NCI-H146 treated with DMSO at 0.1 percent for 48 hours (cell line): Measurements from ENCODE around the gene MTLN.
"Not testable (repeated sequence)": the region's sequence is repeated elsewhere in the genome, so short reads cannot be mapped to it uniquely, and the experiment has no call there.

Source experiments
- DNase-seq: peaks from one replicate; lab custom pipeline; 2025; ENCODE audit not compliant: unreplicated experiment; lab: John Stamatoyannopoulos, UW

The MTLN gene, protein sequence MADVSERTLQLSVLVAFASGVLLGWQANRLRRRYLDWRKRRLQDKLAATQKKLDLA

DNA sequence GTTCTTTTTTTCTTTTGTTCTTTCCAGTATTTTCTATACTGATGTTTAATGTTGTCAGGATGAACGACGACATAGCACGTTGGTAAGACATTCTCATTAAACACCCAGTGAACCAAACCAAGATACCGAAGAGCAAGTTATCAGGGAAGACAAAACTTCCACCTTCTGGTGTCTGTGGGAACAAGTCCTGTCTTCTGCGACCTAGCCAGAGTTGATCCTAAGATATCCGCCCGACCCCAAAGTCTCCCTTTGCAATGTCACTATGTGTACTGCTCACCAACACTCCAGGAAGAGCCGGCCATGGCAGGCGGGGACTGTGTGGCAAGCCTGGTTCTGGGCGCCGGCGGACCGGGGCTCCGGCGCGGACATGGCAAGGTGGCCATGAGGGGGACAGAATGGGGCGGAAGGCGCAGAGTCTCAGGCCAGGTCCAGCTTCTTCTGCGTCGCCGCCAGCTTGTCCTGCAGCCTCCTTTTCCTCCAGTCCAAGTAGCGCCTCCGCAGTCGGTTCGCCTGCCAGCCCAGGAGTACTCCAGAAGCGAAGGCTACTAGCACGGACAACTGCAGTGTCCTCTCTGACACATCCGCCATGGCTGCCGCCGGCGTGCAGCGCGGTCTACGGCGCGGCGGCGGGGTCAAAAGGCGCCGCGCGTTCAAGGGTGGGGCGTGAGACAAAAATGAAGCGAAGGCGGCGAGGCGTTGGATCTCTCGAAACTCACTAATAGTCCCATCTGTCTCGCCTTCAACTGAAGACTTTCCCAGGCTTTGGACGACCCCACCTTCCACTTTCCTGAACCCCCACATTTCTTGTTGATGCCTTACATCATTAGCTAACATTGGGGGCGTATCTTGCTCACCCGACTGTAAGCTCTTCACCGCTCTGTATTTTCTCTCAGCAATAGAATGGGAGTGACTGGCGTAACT lies at the start of gene MTLN:
Gene MTLN, minus strand, starts transcription at position 610 of the 921 bp plus-strand sequence. Its CDS starts 22 bp downstream, at position 588.
- peak; percentile 42 for DNase-seq

DNA sequence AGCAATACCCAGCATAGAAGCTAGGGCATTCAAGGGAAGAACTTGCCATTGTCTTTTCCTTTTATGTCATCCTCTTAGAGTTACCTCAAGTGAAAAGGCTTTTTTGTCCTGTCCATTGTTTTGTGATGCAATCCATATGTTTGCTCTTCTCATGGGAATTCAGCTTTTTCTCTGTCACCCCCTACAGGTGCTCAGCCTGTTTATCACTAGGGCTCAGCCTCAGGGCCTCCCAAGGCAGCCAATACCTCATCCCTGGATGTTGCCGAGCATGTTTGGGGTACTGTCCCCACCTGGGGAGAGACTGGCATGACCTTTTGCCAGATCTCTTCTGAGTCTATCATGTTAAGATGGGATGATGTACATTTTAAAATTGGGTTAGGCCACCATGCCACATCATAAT lies 49.6 kb upstream of the MTLN start:
- DNase-seq = not testable (repeated sequence)

DNA sequence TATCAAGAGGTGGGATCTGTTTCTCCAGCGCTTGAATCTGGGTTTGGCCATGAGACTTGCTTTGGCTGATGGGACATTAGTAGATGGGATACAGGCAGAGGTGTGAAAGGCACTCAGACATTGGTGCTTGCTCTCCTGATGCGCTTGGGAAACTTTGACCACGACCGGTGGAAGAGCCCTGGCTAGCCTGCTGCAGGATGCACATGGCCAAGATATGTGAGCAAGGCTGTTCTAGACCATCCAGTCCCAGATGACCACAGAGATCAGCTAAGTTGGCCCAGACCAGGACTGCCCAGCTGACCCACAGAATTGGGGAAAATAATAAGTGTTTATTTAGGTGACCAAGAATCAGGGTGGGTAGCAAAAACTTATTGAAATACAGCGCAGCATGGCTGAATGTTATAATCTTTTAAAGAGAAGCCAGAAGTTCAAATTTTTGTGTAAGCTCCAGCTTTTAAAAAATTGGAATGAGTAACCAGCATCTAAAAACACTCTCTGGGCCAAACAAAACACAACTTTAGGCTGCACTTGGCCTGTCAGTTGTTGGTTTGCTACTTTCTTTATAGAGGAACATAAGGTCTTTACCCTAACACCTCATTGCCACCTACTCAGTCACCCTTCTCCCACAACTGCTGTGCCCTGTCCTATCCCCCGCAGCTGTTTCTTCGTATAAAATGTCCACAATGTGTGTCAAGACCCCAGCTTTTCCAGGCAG lies 35.9 kb upstream of the MTLN start:
- DNase-seq = not testable (repeated sequence)

DNA sequence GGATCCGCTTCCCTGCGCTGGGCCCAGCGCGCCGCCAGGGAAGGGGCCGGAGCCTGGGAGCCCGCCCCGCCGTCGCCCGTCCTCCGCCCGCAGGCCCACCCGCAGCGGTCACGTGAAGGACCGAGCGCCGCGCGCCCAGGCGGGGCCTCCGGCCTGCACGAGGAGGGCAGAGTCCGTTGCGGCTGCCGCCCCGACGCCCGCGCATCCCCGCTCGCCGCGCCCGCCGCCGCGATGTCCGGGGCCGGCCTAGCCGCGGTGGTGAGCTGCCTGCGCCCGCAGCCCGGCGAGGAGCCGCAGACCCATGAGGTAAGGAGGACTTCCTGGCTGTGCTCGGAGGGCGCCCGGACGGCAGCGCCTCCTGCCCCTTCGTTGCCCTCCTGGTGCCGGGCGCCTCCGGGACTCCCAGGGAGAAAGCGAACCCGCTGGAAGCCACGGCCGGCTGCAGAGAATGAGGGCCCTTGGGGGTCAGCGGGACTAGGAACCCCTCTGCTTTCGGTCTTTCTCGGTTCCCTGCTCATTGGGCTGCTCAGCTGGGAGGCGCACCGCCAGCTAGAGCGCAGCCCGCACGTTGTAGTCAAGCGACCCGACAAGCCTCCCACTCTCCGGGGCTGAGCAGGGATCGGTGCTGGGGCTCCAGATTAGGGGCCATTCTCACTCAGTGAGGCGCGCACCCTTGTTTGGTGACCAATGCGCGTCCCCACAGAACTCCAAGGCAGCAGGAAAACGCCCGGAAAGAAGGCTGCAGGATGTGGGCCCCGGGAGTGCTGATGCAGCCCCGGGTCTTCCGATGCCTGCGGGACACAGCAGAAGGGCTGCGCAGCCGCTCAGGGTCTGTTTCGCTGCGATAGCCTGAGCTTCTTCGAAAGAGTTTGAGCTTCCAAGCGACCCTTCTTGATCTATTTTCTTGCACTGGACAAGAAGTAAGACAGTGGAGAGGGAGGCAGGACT lies 33.4 kb upstream of the MTLN start:
- not testable (repeated sequence) for DNase-seq

DNA sequence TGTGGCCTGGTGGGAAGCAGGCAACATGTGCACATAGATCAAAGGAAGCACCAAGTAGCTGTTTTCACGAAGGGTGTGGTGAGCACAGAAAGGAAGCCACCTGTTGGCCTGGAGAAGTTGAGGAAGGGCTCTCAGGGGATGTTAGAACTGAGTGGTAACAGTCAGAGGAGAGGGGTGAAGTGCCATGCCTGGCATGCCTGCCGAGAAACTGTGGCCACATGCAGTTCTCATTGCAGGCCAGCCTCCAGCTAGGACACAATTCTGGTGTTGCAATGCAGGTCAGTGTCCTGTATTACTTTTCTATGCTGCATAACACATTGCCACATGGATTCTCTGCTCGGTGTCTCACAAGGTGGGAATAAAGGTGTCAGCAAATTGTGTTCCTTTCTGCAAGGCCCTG lies 30.9 kb upstream of the MTLN start:
- not testable (repeated sequence) for DNase-seq

DNA sequence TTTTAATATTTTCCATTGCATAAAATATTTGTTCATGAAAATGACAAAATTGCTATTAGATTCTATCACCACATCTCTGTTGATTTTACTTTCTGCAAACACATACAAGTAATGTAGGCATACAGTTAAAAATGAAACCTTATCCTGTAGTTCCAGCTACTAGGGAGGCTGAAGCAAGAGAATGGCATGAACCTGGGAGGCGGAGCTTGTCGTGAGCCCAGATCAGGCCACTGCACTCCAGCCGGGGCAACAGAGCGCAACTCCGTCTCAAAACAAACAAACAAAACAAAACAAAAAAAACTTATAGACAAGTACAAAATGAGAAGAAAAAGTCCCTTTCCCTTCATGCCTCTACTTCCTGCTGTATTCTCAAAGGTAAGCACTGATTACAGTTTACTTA lies 22.2 kb upstream of the MTLN start:
- DNase-seq = not testable (repeated sequence)

DNA sequence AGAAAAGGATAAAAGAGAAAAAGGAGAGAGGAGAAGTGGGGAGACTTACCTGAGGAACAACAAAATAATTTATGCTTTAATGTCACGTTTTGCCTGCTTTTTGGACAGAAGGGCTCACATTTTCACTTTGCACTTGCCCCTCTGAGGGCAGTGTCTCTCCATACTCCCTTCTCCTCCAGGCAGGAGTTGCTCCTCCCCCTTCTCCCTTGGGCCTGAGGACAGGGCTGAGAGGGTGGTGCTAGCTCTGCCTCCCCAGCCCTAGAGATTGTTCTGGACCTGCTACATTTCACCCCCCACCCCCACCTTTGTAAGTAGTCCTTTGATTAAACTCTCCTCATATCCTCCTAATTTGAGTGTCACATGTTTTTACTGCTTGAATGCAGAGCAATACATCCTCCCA lies 17.5 kb upstream of the MTLN start:
- DNase-seq = not testable (repeated sequence)

DNA sequence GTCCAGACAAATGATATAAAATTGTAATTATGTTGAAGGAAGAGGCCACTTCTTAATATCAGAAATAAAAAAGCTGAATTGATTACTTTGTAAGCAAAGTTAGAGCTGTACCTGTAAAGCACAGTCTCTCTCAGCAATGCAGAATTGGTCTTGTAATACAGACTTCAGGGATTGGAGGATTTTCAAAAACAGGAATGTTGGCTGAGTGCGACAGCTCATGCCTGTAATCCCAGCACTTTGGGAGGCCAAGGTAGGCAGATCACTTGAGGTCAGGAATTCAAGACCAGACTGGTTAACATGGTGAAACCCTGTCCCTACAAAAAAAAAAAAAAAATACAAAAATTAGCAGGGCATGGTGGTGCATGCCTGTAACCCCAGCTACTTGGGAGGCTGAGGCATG lies 10.3 kb upstream of the MTLN start:
- DNase-seq = not testable (repeated sequence)

DNA sequence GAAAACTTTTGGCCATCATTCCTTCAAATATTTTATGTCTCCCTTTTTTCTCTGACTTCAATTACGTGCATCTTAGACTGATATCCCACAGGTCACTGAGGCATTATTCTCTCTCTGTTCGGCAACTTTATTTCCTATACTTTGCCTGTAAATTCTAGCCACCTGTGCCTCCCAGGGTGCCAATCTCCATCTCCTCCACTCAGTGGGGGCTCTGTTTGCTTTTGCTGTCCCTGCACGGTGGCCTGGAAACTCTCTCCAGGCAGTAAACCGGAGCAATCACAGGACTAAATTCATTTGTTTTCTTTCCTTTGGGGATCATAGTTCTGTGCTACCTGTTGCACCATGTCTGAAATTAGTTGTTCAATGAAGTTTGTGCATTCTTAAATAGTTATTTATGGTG lies 9.6 kb upstream of the MTLN start:
- no peak for DNase-seq

DNA sequence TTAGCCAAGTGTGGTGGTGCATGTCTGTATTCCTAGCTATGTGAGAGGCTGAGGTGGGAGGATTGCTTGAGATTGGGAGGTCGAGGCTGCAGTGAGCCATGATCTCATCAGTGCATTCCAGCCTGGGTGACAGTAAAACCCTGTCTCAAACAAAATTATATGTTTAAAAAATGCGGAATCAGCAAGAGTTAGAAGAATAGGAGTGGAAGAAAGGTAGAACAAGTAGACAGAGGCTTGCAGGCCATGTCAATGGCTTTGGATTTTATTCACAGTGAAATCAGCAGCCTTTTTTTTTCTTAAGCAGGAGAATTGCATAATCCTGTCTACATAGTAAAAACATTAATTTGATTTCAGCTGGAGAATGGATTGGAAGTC lies 7.8 kb upstream of the MTLN start:
- DNase-seq = no peak

DNA sequence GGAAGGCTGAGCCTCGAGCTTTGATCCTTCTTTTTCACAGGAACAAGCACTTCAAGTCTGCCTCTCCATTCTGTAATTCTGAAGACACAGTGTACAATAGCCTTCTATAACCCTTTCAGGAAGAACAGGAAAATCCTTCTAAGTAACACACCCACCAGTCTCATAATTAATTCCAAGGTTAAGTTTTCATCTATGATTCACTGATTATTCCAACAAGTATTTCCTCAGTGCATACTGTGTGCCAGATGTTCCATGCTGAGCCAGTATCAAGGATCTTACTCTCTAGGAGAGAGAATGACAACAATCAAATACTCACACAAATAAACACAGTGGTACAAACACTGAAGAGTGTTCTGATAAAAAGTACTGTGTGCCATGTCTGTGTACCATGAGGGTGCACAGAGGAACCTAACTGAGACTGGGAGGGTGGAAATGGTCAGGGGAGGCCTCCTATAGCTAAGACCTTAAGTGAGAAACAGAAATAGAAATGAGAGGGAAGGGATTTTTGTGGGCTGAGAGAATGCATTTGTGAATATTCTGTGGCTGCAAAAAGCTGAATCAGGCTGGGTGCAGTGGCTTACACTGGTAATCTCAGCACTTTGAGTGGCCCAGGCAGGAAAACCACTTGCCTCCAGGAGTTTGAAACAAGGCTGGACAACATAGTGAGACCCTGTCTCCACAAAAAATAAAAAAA lies 7.3 kb upstream of the MTLN start:
- DNase-seq = no peak

DNA sequence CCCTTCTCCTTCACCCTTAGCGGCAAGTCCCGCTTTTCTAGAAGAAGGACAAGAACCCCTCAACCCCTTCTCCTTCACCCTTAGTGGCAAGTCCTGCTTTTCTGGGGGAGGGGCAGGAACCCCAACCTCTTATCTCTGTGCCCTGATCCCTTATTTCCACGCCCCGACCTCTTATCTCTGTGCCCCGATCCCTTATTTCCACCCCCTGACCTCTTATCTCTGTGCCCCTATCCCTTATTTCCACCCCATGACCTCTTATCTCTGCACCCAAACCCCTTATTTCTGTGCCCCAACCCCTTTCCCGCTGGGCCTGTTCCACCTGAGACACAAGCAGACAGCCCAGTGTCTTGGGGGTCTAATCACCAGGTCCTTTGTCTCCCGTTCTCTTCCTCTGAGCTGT lies 6.5 kb upstream of the MTLN start:
- DNase-seq = not testable (repeated sequence)

DNA sequence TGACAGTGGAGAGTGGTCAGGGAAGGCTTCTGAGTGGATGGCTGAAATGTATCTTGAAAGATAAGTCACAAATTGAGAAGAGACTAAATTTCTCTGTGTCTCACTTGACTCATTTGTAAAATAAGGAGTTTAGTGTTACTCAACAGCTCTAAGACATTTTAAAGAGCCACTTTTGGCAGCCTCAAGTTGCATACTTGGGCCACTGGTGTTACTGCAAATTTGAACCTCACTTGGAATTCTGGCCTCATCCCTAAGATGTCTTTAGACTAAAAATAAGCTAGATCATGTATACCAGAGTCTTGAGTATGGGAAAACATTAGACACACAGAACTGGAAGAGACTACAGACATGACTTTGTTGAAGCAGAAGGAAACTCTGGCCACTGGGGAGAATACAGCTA lies 4.5 kb upstream of the MTLN start:
- DNase-seq = no peak

DNA sequence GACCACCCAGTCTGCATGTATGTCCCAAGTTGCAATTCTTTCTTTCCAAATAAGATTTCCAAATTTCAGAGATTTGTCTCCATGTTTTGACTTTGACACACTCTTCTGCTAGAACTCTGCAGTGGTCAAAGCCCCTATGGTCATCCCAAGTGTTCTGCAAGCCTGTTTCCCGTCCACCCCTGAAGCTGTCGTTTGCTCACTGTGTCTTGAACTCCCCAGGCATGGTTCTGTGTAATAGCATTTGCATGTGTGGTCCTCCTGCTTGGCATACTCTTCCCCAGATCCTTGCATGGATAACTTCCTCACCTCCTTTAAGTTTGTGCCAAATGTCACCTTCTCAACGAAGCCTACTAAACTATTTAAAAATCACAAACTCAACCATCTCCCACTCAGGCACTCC lies 3.9 kb upstream of the MTLN start:
- no peak for DNase-seq

DNA sequence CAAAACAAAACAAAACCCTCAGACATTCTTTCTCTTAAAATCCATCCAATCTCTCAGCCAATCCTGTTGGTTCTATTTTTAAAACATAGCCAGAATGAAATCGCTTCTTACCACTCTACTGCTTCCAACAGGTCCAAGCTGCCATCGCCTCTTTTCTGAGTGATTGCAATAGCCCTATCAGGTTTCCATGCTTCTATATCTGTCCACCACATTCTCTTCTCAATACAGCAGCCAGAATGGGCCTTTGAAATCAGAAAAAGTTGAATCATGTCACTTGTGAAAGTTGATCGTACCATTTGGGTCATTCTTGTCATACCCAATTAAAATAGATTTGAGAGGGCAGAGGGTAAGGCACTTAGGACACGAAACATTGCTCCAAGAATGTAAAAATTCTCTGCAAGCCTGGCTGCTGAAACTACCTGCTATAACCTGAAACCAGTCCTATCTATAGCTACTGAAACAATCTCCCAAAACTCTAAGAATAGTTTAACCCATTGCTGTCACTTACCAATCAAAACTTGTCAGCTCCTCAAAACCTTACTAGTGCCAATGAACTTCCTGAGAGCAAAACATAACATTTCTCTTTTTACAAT lies 3.3 kb upstream of the MTLN start:
- DNase-seq = no peak

DNA sequence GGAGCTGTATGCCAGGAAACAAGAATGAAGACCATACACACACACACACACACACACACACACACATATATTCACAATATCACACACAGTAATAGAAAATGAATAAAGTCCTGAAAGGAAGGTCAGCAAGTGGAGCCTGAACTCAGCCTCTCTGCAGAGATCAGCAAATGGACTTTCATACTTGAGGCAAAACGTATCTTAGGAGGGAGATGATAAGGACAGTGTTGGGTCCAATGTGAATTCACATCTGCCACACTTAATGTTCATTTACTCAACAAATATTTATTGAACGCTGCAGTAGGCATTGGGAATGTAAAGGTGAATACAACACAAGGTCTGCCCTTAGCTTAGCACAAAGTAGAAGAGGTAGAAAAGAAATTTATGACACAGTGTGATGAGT lies 2.7 kb upstream of the MTLN start:
- DNase-seq = no peak

DNA sequence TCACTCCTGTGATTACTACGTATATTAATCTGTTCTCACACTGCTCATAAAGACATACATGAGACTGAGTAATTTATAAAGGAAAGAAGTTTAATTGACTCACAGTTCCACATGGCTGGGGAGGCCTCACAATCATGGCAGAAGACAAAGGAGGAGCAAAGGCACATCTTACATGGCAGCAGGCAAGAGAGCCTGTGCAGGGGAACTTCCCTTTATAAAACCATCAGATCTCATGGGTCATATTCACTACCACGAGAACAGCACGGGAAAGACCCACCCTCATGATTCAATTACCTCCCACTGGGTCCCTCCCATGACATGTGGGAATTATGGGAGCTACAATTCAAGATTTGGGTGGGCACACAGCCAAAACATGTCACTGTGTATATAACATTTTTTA lies 1.2 kb upstream of the MTLN start:
- not testable (repeated sequence) for DNase-seq

DNA sequence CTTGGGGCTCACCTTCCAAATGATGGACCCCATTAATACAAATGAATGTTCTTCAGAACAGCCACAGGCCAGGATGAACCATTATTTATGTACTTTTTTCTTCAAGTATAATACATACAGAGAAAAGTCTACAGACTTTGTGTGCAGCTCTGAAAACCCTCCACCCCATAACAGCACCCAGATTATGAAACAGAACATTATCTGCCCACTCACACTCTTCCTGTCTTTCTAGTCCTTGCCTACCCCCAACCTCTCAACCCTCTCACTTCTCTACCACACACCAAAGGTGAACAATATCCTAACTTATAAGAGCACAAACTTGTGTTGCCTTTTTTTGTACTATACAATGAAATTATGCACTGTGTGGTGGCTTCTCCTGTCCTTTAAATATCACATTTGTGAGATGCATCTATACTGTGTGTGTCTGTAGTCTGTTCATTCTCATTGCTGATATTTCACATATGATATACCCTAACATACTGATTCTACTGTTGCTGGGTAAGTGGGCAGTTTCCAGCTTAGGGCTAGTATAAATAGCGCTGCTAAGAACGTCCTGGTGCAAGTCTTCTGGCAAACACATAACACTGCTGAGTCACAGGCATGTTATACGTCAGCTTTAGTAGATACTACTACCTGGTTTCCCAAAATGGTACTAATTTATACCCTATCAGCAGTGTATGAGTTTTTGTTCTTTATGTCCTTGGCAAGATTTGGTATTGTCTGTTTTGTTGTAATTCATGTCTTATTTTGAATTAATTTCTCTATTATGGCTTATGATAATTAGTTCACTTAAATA lies 6.5 kb downstream of the MTLN start:
- DNase-seq = no peak
